ENCODE data around the gene TSPAN9. TPM values are rescaled to one million over a fixed set of nuclear protein-coding genes. Genes with fewer than 3 reads are reported as not detected.
A peak's percentile ranks its signal among the peaks of the same experiment; 100 is the strongest.

TSPAN9 gene
- total RNA-seq, 2 donors from 2014 or later = 14.0 to 18.5 TPM

DNA sequence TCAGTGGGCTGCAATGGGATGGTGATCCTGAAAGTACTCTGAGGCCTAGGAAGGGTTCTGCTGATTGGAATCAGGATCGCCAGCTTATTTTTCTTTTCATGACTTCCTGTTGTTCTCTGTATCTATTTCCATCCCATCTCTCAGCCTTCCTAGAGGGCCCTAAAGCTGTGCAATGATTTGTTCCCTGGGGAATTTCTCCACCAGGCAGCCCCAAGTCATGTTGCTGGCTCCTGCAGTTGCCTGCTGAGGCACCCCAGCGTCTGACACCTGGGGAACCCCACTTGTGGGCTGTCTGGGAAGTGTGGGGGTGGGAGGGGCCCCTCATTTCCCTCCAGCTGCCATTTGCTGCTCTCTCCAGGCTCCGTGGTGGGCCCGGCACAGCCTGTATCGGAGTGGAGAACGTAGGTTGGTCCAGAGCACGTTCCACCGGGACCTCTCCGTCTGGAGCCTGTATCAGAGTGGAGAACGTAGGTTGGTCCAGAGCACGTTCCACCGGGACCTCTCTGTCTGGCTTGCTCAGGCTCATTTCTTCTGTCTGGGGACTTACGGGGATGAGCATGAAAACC lies 138.3 kb downstream of the TSPAN9 start:
- WGBS, 2 donors = 94 to 97% methylated on average over 12 to 13 of the region's 13 CpGs
- ATAC-seq (no peak), DNase-seq (no peak)
- Histone ChIP-seq H3K4me3 (no peak overlapping the region), H3K36me3 (replicated peaks in 1 of 2; ENCODE audit: insufficient read depth in 1 of 2, low read depth in 2 of 2) (no peaks in the 10 kb centered on the region), H3K4me1 (peaks cover 12% of the 10 kb centered on the region), H3K9me3 (no peaks in the 10 kb centered on the region), H3K27me3 (no peaks in the 10 kb centered on the region), H3K27ac (no peak overlapping the region)
- TF ChIP-seq, protein P1, sequence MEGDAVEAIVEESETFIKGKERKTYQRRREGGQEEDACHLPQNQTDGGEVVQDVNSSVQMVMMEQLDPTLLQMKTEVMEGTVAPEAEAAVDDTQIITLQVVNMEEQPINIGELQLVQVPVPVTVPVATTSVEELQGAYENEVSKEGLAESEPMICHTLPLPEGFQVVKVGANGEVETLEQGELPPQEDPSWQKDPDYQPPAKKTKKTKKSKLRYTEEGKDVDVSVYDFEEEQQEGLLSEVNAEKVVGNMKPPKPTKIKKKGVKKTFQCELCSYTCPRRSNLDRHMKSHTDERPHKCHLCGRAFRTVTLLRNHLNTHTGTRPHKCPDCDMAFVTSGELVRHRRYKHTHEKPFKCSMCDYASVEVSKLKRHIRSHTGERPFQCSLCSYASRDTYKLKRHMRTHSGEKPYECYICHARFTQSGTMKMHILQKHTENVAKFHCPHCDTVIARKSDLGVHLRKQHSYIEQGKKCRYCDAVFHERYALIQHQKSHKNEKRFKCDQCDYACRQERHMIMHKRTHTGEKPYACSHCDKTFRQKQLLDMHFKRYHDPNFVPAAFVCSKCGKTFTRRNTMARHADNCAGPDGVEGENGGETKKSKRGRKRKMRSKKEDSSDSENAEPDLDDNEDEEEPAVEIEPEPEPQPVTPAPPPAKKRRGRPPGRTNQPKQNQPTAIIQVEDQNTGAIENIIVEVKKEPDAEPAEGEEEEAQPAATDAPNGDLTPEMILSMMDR (IDR thresholded peaks at IDR 0.05) = no peak
- no peak for TF ChIP-seq POLR2A (IDR thresholded peaks at IDR 0.05)
- intact Hi-C loops (cut with DNase I) = no loop called here

DNA sequence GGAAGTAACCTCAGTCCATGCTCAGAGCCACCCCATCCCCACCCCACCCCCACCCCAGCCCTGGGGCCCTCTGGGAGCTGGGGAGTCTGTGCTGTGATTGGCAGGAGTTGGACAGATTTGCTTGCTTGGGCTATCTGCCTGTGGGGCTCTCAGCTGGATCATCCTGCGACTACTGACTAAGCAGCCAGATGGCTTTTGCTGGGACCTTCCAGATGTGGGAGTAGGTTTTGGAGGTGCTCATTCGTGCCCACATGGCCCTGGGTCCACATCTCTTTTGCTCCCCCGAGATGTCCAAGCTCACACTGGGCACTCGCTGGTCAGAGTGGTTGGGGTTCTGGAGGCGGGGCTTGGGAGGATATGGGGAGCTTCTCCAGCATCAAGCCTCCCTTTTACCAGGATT lies 138.9 kb downstream of the TSPAN9 start:
- DNase-seq = no peak
- no peaks in the 10 kb centered on the region for H3K9me3 ChIP-seq
- no peak overlapping the region for H3K4me3 ChIP-seq
- peaks cover 12% of the 10 kb centered on the region for H3K4me1 ChIP-seq
- no peak for ATAC-seq
- H3K36me3 ChIP-seq (replicated peaks in 1 of 2; ENCODE audit: insufficient read depth in 1 of 2, low read depth in 2 of 2) = no peaks in the 10 kb centered on the region
- H3K27ac ChIP-seq = no peak overlapping the region
- 84 to 95% methylated on average over 4 to 5 of the region's 5 CpGs for WGBS, 2 donors
- intact Hi-C loops (cut with DNase I) = no loop called here
- no peak for TF ChIP-seq POLR2A (IDR thresholded peaks at IDR 0.05)
- TF ChIP-seq, protein P1 (IDR thresholded peaks at IDR 0.05) = no peak
- no peaks in the 10 kb centered on the region for H3K27me3 ChIP-seq

DNA sequence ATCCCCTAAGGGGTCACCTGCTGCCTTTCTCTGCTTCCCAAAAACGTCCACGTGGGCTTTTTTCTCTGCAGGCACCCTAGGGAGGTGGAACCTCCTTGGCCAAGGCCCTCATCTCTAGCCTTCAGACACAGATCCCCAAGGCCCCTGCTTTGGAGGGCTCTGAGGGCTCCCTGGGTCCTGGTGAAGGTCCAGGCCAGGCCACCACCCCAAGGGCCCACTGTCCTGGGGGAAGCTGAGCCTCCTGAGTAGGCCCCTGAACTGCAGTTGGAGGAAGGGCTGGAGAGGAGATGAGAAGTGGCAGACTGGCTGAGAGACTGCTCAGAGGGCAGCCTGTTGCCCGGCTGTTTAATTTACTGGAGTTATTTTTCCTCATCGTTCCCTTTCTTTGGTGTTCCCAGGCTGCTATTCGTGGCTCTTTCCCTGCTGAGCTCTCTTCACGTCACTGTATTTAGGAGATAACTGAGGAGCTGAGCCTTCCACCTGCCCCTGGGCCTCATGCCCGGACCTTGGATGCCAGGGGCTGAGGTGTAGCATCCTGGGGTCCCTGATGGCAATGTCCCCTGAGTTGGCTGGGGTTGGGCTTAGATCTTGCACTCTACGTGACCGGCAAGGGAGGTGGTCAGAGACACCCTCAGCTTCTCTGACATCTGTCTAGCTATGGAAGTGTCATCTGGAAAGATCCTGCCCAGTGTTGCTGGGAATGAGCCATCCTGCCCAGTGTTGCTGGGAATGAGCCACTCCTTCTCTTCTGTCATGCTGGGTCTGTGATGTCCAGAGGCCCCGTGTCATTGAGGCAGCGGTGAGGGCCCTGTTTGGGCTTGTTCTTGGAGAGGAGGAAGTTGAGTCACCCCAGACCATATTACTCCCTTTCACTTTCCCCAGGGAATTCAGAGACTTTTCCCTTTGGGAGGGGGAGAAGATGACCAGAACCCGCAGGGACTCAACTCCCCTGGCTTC lies 139.8 kb downstream of the TSPAN9 start:
- TF ChIP-seq POLR2A (IDR thresholded peaks at IDR 0.05) = no peak
- TF ChIP-seq, protein P1 (IDR thresholded peaks at IDR 0.05) = no peak
- no peak overlapping the region for H3K27ac ChIP-seq
- H3K4me1 ChIP-seq = peaks cover 12% of the 10 kb centered on the region
- DNase-seq (no peak), ATAC-seq (no peak)
- no peak overlapping the region for H3K4me3 ChIP-seq
- no peaks in the 10 kb centered on the region for H3K27me3 ChIP-seq
- no peaks in the 10 kb centered on the region for H3K36me3 ChIP-seq (replicated peaks in 1 of 2; ENCODE audit: insufficient read depth in 1 of 2, low read depth in 2 of 2)
- no peaks in the 10 kb centered on the region for H3K9me3 ChIP-seq
- WGBS, 2 donors = 79 to 87% methylated on average over 12 of the region's 12 CpGs
- intact Hi-C loops (cut with DNase I) = no loop called here

DNA sequence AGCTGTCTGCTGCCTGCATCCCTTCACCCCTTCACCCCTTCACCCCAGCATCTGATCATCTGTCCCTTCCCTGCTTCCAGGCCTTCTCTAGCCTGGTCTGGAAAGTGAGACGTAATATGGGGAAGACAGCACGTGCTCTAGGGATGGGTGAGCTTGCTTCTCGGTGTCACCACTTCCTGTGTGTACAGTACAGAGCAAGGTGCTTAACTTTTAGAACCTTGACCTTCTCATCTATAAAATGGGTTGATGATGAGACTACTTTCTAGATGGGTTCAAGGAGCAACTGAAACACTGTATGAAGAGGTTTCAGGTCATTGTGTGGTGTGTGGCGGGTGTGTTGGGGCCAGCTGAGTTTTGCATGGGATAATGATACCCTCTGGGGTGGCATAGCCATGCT lies 140.5 kb downstream of the TSPAN9 start:
- H3K27me3 ChIP-seq = no peaks in the 10 kb centered on the region
- H3K27ac ChIP-seq = peak overlapping the region in 1 of 4 donors; percentile 37
- no peaks in the 10 kb centered on the region for H3K9me3 ChIP-seq
- H3K36me3 ChIP-seq (replicated peaks in 1 of 2; ENCODE audit: insufficient read depth in 1 of 2, low read depth in 2 of 2) = no peaks in the 10 kb centered on the region
- DNase-seq (no peak), ATAC-seq (no peak)
- no peak for TF ChIP-seq POLR2A (IDR thresholded peaks at IDR 0.05)
- TF ChIP-seq, protein P1 (IDR thresholded peaks at IDR 0.05) = no peak
- intact Hi-C loops (cut with DNase I) = no loop called here
- WGBS, 2 donors = 86 to 100% methylated on average over 4 of the region's 4 CpGs
- no peak overlapping the region for H3K4me3 ChIP-seq
- H3K4me1 ChIP-seq = peaks cover 12% of the 10 kb centered on the region

Data from body of pancreas (tissue), 4 donors.